GM21737 (cell line): ENCODE measurements around the gene CTSH.
"Not testable (repeated sequence)": the region's sequence is repeated elsewhere in the genome, so short reads cannot be mapped to it uniquely, and the experiment has no call there.

Experiments
- ATAC-seq: cut with Tn5 transposase; IDR thresholded peaks from one replicate; pipeline ENCODE4 v1.9.1; 2021; ENCODE audit warnings: mild to moderate bottlenecking, moderate library complexity; ENCODE audit not compliant: unreplicated experiment

Gene CTSH

DNA sequence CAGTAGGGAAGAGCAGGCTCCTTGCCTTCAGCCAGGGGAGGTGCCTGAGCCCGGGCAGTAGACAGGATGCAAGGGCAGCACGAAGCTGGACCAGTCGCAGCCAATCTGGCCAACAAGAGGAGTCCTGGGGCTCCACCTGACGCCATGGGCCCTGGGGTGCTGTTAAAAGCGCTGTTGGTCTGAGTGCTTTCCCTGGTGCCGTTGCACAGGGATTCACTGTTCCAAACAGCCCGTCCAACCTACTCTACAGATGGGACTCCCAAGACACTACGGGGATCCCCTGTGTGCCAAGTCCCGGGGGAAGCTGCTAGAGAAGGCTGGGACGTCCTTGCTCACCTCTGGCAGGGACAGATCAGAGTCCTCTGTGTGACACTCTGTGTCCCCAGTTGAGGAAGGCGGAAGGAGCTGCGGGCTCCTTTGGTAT lies 632 bp downstream of the CTSH start:
- ATAC-seq: peak; percentile 18

DNA sequence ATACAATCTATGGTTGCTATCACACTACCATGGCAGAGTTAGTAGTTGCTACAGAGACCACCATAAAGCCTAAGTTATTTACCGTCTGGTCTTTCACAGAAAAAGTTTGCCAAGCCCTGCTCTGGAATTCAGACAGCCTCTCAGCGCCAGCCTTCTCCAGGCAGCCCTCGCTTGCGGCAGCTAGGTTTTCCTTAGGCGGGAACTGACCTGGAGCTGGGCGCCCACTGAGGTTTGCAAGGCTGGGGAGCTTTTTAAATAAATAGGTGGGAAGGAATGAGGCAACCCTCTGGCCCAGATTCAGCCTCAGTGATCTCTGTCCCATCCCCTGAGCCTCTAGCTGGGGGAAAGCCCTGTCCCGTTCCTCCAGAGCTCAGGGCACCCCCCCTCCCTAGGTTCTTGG lies 1.2 kb downstream of the CTSH start:
- no peak for ATAC-seq

- no peak for ATAC-seq
Measured at GRCh38 chr15:78942741-78943140, 2.1 kb downstream of the CTSH start.

- peak; percentile 58 for ATAC-seq
Measured at GRCh38 chr15:78938658-78939488, 6.0 kb downstream of the CTSH start.

- no peak for ATAC-seq
Measured at GRCh38 chr15:78937132-78937739, 7.6 kb downstream of the CTSH start.

DNA sequence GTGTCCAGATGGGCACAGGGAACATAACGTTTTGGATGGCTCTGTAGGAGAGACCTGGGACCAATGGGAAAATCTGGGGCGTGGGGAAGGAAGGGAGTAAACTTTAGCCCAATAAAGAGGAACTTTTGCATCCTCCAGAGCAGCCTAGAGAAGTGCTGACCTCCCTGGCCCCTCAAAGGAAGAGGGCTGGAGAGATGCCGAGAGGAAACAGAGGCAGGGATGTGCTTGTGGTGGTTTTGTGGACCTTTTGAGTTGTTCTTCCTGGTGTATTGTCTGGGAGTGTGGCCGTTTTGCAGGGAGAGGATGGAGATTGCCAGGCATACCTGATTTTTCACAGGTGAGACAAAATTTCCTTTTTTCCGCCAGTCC lies 10.2 kb downstream of the CTSH start:
- ATAC-seq: no peak

DNA sequence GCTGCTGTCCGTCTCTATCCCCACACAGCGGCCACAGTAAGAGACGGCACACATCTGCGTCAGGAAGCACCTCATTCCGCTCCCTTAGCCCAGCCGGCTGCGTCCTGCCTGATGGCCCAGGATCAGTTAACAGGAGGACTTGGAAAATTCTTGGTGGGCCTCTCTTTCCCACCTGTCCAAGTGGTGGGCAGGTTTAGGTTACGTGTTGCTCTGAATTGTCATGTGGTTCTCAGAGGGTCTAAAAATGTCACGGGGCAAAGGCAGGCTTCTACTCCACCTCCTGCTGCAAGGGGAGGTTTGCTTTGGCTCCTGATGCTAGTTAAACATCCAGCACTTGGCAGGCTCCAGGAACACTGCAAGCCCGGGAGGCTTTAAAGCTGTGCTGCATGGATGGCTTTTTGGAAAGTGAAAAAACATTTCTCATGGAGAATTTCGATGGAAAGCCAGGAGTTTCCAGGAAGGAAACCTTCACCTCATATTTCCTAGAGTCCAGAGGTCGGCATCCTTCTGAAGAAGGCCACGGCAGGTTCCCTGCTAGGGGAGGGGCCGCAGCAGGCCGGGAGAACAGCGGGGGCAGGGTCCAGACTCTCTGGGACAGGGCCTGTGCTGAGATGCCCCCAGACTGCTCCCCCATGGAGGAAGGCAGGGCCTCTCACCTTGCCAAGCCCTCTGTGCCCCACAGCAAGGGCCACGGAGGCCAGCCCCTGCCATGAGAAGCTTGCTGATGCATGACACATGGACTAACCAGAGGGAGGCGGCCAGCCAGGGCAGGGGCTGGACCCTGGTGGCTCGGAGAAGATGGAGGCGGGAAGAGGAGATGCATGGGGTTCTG lies 10.8 kb downstream of the CTSH start:
- ATAC-seq: no peak

- no peak for ATAC-seq
Measured at GRCh38 chr15:78933187-78933822, 11.5 kb downstream of the CTSH start.

DNA sequence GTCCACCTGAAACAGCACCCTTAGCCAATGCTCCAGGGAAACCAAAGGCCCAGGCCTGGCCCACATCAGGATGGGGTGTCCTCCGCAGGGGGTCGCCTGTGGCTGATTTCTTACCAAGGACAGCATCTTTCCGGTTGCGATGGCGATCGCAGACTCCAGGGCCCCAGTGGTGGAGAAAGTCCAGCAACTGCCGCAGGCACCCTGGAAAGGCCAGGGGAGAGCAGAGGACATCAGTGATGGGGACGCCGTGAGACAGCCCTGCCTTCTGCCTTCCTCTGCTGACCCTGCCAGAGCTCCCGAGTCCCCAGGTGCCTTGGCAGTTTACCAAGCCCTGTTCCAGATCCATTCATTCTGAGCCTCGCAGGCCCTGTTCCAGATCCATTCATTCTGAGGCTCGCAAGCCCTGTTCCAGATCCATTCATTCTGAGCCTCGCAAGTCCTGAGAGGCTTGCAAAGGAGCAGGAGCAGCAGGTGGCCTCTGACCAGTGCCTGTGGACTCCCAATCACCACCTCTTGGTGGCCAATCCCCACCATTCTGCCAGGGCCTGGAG lies 12.5 kb downstream of the CTSH start:
- no peak for ATAC-seq

GRCh38 chr15:78931439-78932257 lies 13.2 kb downstream of the CTSH start:
- ATAC-seq: no peak

DNA sequence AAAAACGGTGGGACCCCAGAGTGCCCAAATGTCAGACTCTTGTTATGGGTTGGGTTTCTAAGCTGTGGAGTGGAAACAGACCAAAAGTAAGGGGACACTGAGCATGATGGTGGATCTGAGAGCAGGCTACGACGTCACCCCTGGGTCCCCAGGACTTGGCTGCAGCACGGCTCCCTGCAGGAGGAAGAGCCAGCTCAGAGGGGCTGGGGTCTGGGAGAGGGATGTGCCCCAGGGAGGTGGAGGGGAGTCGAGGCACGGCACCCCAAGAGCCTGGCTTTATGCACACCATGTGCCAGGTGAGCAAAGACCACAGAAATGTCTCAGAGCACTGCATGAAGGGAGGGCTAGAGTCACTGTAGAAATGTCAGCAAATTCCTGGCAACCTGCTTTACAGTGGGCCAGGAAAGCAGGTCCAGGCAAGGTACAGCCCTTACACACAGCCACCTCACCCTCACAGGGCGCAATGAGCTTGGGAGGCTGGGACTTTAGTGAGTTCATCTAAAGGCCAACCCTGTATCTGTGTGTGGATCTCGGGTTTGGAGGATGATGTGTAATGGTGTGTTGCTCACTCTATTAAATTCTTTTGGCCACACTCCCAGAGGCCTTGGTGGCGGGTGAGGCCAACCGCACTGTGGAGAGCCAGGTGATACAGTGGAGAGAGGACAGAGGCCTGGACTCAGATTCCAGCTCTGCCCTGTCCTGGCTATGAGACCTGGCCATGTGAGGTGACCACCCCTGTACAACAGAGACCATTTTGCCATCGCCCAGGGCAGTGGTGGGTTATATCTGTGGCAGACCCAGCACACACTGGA lies 14.1 kb downstream of the CTSH start:
- no peak for ATAC-seq

GRCh38 chr15:78929536-78930264 lies 15.1 kb downstream of the CTSH start:
- ATAC-seq: no peak

- no peak for ATAC-seq
Measured at GRCh38 chr15:78928616-78929093, 16.2 kb downstream of the CTSH start.

- not testable (repeated sequence) for ATAC-seq
Measured at GRCh38 chr15:78928176-78928575, 16.7 kb downstream of the CTSH start.

DNA sequence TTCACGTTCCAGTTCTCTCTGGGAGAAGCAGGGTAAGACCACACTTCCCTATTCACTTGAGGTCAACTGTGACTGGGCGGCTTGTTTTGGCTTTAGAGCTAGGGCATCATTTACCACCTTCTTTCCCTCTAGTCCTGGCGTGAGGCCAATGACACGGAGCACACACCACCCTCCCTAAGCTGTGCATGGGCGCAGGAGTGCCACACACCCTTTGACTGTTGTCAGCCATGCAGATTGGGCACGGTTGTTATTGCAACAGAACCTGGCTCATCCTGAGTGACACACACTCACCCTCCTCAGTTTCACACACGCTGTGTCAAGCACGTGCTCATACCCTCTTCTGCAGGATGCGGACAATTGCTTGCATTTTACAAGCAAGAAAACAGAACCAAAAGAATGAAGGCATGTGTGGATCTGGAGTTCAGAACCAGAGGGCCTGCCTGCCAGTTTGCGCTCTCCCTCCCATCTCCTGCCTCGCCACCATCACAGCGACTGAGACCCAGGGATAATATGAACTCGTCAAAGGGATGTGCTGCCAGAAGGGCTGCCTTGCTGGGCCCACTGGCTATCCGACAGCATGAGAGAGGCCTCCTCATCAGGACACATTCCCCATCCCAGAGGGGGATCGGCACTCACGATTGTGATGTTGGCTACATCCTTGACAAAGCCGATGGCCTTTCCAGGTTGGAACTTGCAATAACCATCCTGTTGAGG lies 17.6 kb downstream of the CTSH start:
- no peak for ATAC-seq

DNA sequence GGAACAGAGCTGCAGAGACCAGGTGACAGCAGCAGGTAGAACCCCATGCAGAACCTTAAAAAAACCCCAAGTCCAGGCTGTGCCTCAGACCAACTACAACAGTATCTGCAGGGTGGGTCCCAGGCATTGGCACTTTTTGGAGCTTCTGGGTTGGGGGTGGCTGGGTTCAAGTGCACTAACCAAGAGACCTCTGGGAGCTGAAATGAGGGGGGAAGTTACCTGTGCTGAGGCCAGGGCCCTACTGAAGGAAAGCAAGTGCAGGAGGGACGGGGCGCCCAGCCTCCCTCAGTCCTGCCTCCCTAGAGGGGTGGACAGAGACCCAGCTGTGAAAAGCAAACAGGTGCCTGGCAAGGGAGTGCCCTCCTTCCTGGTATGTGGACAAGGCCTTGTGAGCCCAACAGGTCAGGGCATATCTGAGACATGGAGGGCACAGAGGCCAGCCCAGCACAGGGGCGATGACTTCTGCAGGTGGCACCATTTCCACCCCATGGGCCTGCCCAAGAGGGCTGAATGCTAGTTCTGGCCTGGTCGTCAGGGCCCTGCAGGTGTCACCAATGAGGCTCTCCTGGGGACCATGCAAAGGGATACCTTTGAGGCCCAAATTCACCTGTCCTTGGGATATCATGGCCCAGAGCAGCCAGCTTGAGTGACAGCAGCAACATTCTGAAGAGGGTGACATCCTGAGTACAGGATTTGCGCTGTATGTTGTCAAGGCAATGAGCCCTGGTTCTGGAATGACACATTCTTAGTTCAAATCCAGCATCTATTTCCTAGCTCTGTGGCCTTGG lies 18.7 kb downstream of the CTSH start:
- ATAC-seq: no peak

DNA sequence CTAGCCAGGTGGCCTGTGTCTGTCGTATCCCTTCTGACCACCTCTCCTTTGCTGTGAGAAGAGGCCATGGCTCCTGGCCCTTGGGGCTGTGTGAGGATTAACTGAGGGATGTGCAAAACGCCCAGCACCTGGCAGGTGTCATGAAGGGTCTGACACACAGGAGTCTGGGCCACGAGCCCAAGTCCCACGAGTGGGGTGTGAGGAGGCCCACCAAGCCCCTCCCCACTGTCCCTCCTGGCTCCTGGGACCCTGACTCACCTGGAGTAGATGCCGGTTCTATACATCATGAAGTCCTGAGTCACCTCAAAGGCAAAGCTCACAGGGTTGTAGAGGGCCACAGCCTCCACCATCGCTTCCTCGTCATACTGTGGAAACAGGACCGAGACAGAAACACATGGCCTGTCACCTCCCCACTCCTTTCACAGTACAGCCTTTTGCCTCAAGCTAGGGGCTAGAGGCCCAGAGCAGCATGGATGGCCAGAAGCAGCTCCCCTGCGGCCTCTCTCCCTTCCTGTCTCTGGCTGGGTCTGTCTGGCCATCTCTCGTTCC lies 19.7 kb downstream of the CTSH start:
- ATAC-seq: no peak
